KMS-11 (cell line): Measurements from ENCODE around the gene CPM.

Experiments used
- H2AFZ ChIP-seq: fragments of 200-600 bp; sonication (generic); 2 replicates; pipeline ENCODE4 v1.6.1; 2016; ENCODE audit warnings: antibody characterized with exemption, mixed run types, low read depth
- H3K27ac ChIP-seq: fragments of 200-600 bp; sonication (generic); 2 replicates; pipeline ENCODE4 v1.6.1; 2016; ENCODE audit warnings: mild to moderate bottlenecking, mixed run types
- H3K27me3 ChIP-seq: fragments of 200-600 bp; sonication (generic); 2 replicates; pipeline ENCODE4 v1.6.1; 2017; ENCODE audit warnings: mild to moderate bottlenecking, low read depth, mixed run types, moderate library complexity; ENCODE audit not compliant: insufficient read depth
- H3K36me3 ChIP-seq: fragments of 200-600 bp; sonication (generic); 2 replicates; pipeline ENCODE4 v1.6.1; 2017; ENCODE audit warnings: mild to moderate bottlenecking, mixed run types; ENCODE audit not compliant: insufficient read depth
- H3K4me1 ChIP-seq: fragments of 200-600 bp; sonication (generic); 2 replicates; pipeline ENCODE4 v1.6.1; 2016; ENCODE audit warnings: mild to moderate bottlenecking, low read depth, mixed run types; ENCODE audit not compliant: poor library complexity, severe bottlenecking
- H3K4me2 ChIP-seq: fragments of 200-600 bp; sonication (generic); 2 replicates; pipeline ENCODE4 v1.7.0; 2016; ENCODE audit warnings: mild to moderate bottlenecking, mixed run types
- H3K4me3 ChIP-seq: fragments of 200-600 bp; sonication (generic); IDR thresholded peaks from 2 replicates; pipeline ENCODE4 v1.6.1; 2017; ENCODE audit warnings: low read depth, low read length, mixed read lengths; ENCODE audit not compliant: insufficient read depth
- H3K79me2 ChIP-seq: fragments of 200-600 bp; sonication (generic); 2 replicates; pipeline ENCODE4 v1.6.1; 2016; ENCODE audit warnings: low read depth, mixed run types; ENCODE audit not compliant: insufficient read depth
- H3K9ac ChIP-seq: fragments of 200-600 bp; sonication (generic); 2 replicates; pipeline ENCODE4 v1.6.1; 2016; ENCODE audit warnings: mild to moderate bottlenecking, mixed run types
- H4K20me1 ChIP-seq: fragments of 200-600 bp; sonication (generic); 2 replicates; pipeline ENCODE4 v1.6.1; 2016; ENCODE audit warnings: mild to moderate bottlenecking, mixed run types; ENCODE audit not compliant: insufficient read depth
- TF ChIP-seq, protein P1 (sequence below): fragments of 200-600 bp; sonication (generic); conservative IDR thresholded peaks from 2 replicates; pipeline ENCODE4 v1.6.1; 2017; ENCODE audit warnings: low read depth, mild to moderate bottlenecking, antibody characterized with exemption, low read length, moderate library complexity, mixed read lengths

The CPM gene

DNA sequence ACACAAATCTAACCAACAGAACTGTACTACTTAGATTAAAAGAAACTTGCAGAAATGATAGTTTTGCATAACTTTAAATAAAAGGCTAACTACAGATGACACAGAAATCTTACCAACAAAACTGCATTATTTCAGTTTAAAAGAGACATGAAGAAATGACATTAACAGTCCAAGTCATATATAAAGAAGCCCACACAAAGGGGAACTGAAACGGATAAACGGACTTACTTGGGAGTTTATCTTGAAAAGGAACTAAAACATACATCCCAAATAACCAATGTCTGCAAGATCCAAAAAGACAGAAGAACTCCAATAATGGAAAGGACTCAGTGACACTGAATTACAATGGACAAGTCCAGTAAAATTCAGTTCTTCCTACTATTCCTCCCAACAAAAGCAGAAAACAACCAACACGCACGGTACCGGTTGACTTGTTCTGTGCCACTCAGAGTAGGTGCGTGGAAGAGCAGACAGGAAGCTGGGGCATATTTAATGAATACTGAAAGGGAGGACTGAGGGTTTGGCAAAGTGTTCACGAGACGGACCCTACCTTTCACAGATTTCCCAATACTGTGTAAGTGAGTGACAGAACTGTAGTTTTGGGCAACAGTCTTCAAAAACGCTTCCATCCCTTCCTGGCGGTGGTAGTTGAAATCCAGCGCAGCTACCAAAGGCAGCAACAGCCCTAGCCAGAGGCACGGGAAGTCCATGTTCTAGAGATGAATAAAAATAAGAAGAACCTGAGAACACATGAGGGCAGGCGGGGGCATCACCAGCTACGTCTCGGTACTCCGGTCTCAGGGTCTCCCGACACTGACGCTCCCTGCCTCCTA lies 627 bp downstream of the CPM start:
- Histone ChIP-seq H2AFZ (no peak overlapping the region), H3K79me2 (no peaks in the 10 kb centered on the region), H3K4me2 (no peak overlapping the region), H3K27ac (no peak overlapping the region), H3K4me3 (no peak overlapping the region), H4K20me1 (no peaks in the 10 kb centered on the region), H3K36me3 (no peaks in the 10 kb centered on the region), H3K9ac (no peak overlapping the region), H3K4me1 (no peaks in the 10 kb centered on the region), H3K27me3 (no peaks in the 10 kb centered on the region)
- TF ChIP-seq, protein P1, sequence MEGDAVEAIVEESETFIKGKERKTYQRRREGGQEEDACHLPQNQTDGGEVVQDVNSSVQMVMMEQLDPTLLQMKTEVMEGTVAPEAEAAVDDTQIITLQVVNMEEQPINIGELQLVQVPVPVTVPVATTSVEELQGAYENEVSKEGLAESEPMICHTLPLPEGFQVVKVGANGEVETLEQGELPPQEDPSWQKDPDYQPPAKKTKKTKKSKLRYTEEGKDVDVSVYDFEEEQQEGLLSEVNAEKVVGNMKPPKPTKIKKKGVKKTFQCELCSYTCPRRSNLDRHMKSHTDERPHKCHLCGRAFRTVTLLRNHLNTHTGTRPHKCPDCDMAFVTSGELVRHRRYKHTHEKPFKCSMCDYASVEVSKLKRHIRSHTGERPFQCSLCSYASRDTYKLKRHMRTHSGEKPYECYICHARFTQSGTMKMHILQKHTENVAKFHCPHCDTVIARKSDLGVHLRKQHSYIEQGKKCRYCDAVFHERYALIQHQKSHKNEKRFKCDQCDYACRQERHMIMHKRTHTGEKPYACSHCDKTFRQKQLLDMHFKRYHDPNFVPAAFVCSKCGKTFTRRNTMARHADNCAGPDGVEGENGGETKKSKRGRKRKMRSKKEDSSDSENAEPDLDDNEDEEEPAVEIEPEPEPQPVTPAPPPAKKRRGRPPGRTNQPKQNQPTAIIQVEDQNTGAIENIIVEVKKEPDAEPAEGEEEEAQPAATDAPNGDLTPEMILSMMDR = no peak

DNA sequence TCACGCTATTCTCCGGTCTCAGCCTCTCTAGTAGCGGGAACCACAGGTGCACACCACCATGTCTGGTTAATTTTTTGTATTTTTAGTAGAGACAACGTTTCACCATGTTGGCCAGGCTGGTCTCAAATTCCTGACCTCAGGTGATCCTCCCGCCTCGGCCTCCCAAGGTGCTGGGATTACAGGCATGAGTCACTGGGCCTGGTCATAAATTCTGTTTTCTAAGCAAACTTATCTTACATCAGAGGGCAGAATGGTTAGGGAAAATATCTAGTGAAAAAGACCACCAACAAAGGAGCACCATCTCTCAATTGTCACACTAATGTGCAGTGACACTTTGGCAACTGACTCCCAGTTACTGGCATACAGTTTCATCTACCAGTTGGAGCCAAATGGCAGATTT lies 2.8 kb downstream of the CPM start:
- Histone ChIP-seq H3K79me2 (no peaks in the 10 kb centered on the region), H4K20me1 (no peaks in the 10 kb centered on the region), H2AFZ (no peak overlapping the region), H3K27me3 (no peaks in the 10 kb centered on the region), H3K4me3 (no peak overlapping the region), H3K4me1 (no peaks in the 10 kb centered on the region), H3K4me2 (no peak overlapping the region), H3K9ac (no peak overlapping the region), H3K36me3 (no peaks in the 10 kb centered on the region), H3K27ac (no peak overlapping the region)
- TF ChIP-seq, protein P1 = no peak

DNA sequence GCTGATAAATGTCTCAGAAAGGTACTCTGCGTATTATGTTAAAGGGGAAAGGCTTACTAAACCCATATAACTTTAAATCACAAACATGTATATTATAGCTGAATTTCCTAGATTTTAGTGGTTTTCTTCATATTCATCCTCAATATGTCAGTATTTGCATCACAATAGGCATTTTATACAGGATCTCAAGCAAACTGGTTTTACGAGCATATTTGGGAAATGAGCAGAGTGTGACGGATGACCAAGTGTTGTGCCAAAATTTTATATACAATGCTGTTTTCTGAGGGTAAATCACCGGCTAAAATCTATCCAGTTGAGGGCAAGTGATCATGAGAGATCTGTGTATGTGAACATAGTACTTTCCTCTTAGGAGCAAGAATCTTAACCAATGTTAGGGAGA lies 8.4 kb downstream of the CPM start:
- H3K36me3 ChIP-seq = no peaks in the 10 kb centered on the region
- TF ChIP-seq, protein P1 = no peak
- H3K27me3 ChIP-seq = no peaks in the 10 kb centered on the region
- H3K4me3 ChIP-seq = no peak overlapping the region
- no peak overlapping the region for H3K9ac ChIP-seq
- no peak overlapping the region for H3K4me2 ChIP-seq
- H4K20me1 ChIP-seq = no peaks in the 10 kb centered on the region
- no peaks in the 10 kb centered on the region for H3K79me2 ChIP-seq
- H3K27ac ChIP-seq = no peak overlapping the region
- H3K4me1 ChIP-seq = peaks cover 12% of the 10 kb centered on the region
- no peak overlapping the region for H2AFZ ChIP-seq

DNA sequence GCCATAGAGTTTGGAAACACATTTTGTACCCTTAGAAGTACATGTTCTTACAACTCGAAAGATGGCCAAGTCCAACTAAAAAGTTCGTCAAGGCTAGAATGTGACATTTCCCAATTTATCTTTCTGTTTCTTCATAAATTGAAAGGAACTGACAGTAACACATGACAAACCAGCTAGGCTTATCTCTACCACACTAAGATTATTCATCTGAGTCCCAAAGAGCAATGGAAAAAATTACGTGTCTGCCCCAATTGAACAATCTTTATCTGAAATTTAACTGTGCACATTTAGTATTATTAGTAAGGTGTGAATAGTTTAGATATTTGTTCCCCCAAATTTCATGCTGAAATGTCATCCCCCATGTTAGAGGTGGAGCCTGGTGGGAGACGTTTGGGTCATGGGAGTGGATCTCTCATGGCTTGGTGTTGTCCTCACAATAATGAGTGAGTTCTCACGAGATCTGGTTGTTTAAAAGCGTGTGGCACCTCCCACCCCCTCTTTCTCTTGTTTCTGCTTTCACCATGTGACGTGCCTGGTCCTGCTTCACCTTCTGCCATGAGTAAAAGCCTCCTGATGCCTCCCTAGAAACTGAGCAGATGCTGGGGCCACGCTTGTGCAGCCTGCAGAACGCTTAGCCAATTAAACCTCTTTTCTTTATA lies 13.3 kb downstream of the CPM start:
- no peak overlapping the region for H2AFZ ChIP-seq
- H3K27me3 ChIP-seq = no peaks in the 10 kb centered on the region
- no peaks in the 10 kb centered on the region for H3K36me3 ChIP-seq
- H3K4me2 ChIP-seq = no peak overlapping the region
- peaks cover 12% of the 10 kb centered on the region for H3K4me1 ChIP-seq
- H3K4me3 ChIP-seq = no peak overlapping the region
- H3K27ac ChIP-seq = no peak overlapping the region
- H4K20me1 ChIP-seq = no peaks in the 10 kb centered on the region
- no peak overlapping the region for H3K9ac ChIP-seq
- no peaks in the 10 kb centered on the region for H3K79me2 ChIP-seq
- TF ChIP-seq, protein P1 = no peak
